H1 (cell line): Measurements from ENCODE around the gene ROR1. TPM values are rescaled to one million over a fixed set of nuclear protein-coding genes. Genes with fewer than 3 reads are reported as not detected.

Experiments used
- CTCF ChIA-PET: fragments of 300-600 bp; sonication (Branson Sonifier 250); formaldehyde crosslinking; loops from one replicate; lab custom pipeline; 2021; ENCODE audit not compliant: partially characterized antibody; lab: Charles Lee
- POLR2A ChIA-PET: fragments of 300-600 bp; sonication (Branson Sonifier 250); formaldehyde crosslinking; loops from one replicate; lab custom pipeline; 2021; ENCODE audit warnings: inconsistent platforms; ENCODE audit not compliant: partially characterized antibody; lab: Charles Lee
- DNase-seq, 2 experiments: peaks; one replicate each; pipeline versions ENCODE4 v3.0.0 to v3.0.0-alpha.2; 2010 to 2022; ENCODE audit warnings: low spot score in 2 of 2, low read depth in 1 of 2, mixed read lengths in 1 of 2
- FAIRE-seq: peaks from 2 replicates; lab custom pipeline; 2011; peaks lifted over from hg19 to GRCh38; lab: Jason Lieb, UNC
- H2AFZ ChIP-seq: 2 replicates; pipeline ENCODE4 v1.8.1; 2012; ENCODE audit warnings: low read length, inconsistent platforms
- H2AK5ac ChIP-seq: 2 replicates; pipeline ENCODE4 v1.6.1; 2013; ENCODE audit warnings: low read depth, low read length
- H2BK120ac ChIP-seq: replicated peaks from 2 replicates; pipeline ENCODE3; 2013; ENCODE audit warnings: low read depth, low read length, inconsistent platforms
- H2BK12ac ChIP-seq: 2 replicates; pipeline ENCODE4 v1.6.1; 2013; ENCODE audit warnings: low read depth, low read length
- H2BK15ac ChIP-seq: 2 replicates; pipeline ENCODE4 v1.6.1; 2013; ENCODE audit warnings: low read length
- H2BK20ac ChIP-seq: 2 replicates; pipeline ENCODE4 v1.6.1; 2013; ENCODE audit warnings: low read length
- H2BK5ac ChIP-seq: 2 replicates; pipeline ENCODE4 v1.6.1; 2013; ENCODE audit warnings: low read depth, low read length
- H3K14ac ChIP-seq: 2 replicates; pipeline ENCODE4 v1.6.1; 2013; ENCODE audit warnings: inconsistent platforms; ENCODE audit not compliant: insufficient read length
- H3K18ac ChIP-seq: 2 replicates; pipeline ENCODE4 v1.6.1; 2013; ENCODE audit warnings: low read length; ENCODE audit errors: extremely low read depth
- H3K23ac ChIP-seq: 2 replicates; pipeline ENCODE4 v1.6.1; 2013; ENCODE audit warnings: inconsistent platforms; ENCODE audit not compliant: insufficient read length
- H3K23me2 ChIP-seq: 2 replicates; pipeline ENCODE4 v1.6.1; 2013; ENCODE audit warnings: low read depth, low read length
- H3K27ac ChIP-seq: 2 replicates; pipeline ENCODE4 v1.6.1; 2011; ENCODE audit warnings: low read depth, low read length, inconsistent platforms
- H3K27me3 ChIP-seq, 4 experiments: replicated peaks in 1 of 4; 1 replicate in 1 of 4; 2 replicates in 3 of 4; pipeline versions ENCODE4 v1.6.1 to v1.8.1; 2011 to 2013; ENCODE audit warnings: low read length in 3 of 4, mild to moderate bottlenecking in 3 of 4, inconsistent platforms in 2 of 4, mixed read lengths in 2 of 4, moderate library complexity in 1 of 4; ENCODE audit not compliant: control insufficient read depth in 3 of 4, insufficient read depth in 3 of 4; ENCODE audit errors: extremely low read depth in 1 of 4
- H3K36me3 ChIP-seq, 4 experiments: 2 replicates each; pipeline versions ENCODE4 v1.6.1 to v1.8.1; 2011 to 2013; ENCODE audit warnings: mild to moderate bottlenecking in 4 of 4, low read length in 3 of 4, moderate library complexity in 2 of 4, control low read depth in 1 of 4, inconsistent platforms in 1 of 4; ENCODE audit not compliant: insufficient read depth in 4 of 4, control insufficient read depth in 2 of 4
- H3K4ac ChIP-seq: replicated peaks from 2 replicates; pipeline ENCODE3; 2013; ENCODE audit warnings: low read length, low read depth, mixed read lengths, inconsistent platforms; ENCODE audit not compliant: insufficient read length
- H3K4me1 ChIP-seq, 4 experiments: replicated peaks in 1 of 4; 1 replicate in 1 of 4; 2 replicates in 3 of 4; pipeline versions ENCODE4 v1.6.1 to v1.8.1; 2011 to 2013; ENCODE audit warnings: low read length in 3 of 4, inconsistent platforms in 2 of 4, mixed read lengths in 1 of 4; ENCODE audit not compliant: insufficient read depth in 4 of 4, control insufficient read depth in 3 of 4
- H3K4me2 ChIP-seq, 2 experiments: 2 replicates each; pipeline versions ENCODE4 v1.6.1 to v1.8.1; 2011 to 2013; ENCODE audit warnings: low read depth in 2 of 2, low read length in 2 of 2, control low read depth in 1 of 2, inconsistent platforms in 1 of 2, mild to moderate bottlenecking in 1 of 2; ENCODE audit not compliant: insufficient read depth in 1 of 2
- H3K4me3 ChIP-seq, 4 experiments: fragments of 200-600, 300-600 bp in 1 of 4; sonication (generic), shearing (Covaris generic), sonication (Bioruptor Twin) in 1 of 4; 2 replicates each; pipeline versions ENCODE4 v1.5.1 to v1.8.1; 2011 to 2016; ENCODE audit warnings: low read length in 4 of 4, low read depth in 3 of 4, control low read depth in 2 of 4, inconsistent platforms in 2 of 4, mild to moderate bottlenecking in 2 of 4, mixed read lengths in 1 of 4, moderate library complexity in 1 of 4; ENCODE audit not compliant: insufficient read depth in 2 of 4; ENCODE audit errors: extremely low read depth in 1 of 4
- H3K56ac ChIP-seq: replicated peaks from 2 replicates; pipeline ENCODE3; 2013; ENCODE audit warnings: low read depth, mild to moderate bottlenecking, mixed read lengths, low read length, inconsistent platforms; ENCODE audit not compliant: insufficient read length
- H3K79me1 ChIP-seq: 2 replicates; pipeline ENCODE4 v1.6.1; 2013; ENCODE audit warnings: low read depth, low read length, control low read depth
- H3K79me2 ChIP-seq, 2 experiments: 2 replicates each; pipeline versions ENCODE4 v1.6.1 to v1.8.1; 2012 to 2013; ENCODE audit warnings: low read length in 2 of 2, mild to moderate bottlenecking in 2 of 2, inconsistent platforms in 1 of 2; ENCODE audit not compliant: insufficient read depth in 2 of 2, control insufficient read depth in 1 of 2
- H3K9ac ChIP-seq, 4 experiments: replicated peaks in 1 of 4; 1 replicate in 1 of 4; 2 replicates in 3 of 4; pipeline versions ENCODE4 v1.6.1 to v1.8.1; 2011 to 2013; ENCODE audit warnings: low read depth in 3 of 4, low read length in 3 of 4, control low read depth in 2 of 4, mild to moderate bottlenecking in 2 of 4, moderate library complexity in 2 of 4, inconsistent platforms in 1 of 4; ENCODE audit errors: extremely low read depth in 1 of 4
- H3K9me3 ChIP-seq, 2 experiments: 2 replicates each; pipeline versions ENCODE4 v1.6.1 to v1.8.1; 2012 to 2013; ENCODE audit warnings: mild to moderate bottlenecking in 2 of 2, moderate library complexity in 2 of 2, control low read depth in 1 of 2, inconsistent platforms in 1 of 2, low read depth in 1 of 2, low read length in 1 of 2, mixed read lengths in 1 of 2; ENCODE audit not compliant: insufficient read depth in 2 of 2
- H4K20me1 ChIP-seq, 2 experiments: replicated peaks in 1 of 2; 2 replicates each; pipeline versions ENCODE3 to v1.8.1; 2011 to 2013; ENCODE audit warnings: inconsistent platforms in 2 of 2, low read length in 2 of 2, mild to moderate bottlenecking in 1 of 2; ENCODE audit not compliant: insufficient read depth in 2 of 2, control insufficient read depth in 1 of 2
- H4K5ac ChIP-seq: 2 replicates; pipeline ENCODE4 v1.6.1; 2013; ENCODE audit warnings: low read length, low read depth, mixed read lengths, inconsistent platforms; ENCODE audit not compliant: insufficient read length
- H4K8ac ChIP-seq: 2 replicates; pipeline ENCODE4 v1.8.0; 2013; ENCODE audit warnings: mild to moderate bottlenecking, moderate library complexity, low read length, inconsistent platforms; ENCODE audit not compliant: insufficient read depth; ENCODE audit errors: extremely low read depth
- H4K91ac ChIP-seq: replicated peaks from 2 replicates; pipeline ENCODE3; 2013; ENCODE audit warnings: low read length, mixed read lengths, inconsistent platforms; ENCODE audit not compliant: insufficient read length
- CBX5 ChIP-seq: fragments of 300-800, 300-1000 bp; sonication (generic); IDR thresholded peaks from 2 replicates; pipeline ENCODE4 v1.7.1; 2016; ENCODE audit warnings: antibody characterized with exemption, low read length, low read depth
- CBX8 ChIP-seq: fragments of 300-800, 300-1000 bp; sonication (generic); IDR thresholded peaks from 2 replicates; pipeline ENCODE4 v1.7.1; 2016; ENCODE audit warnings: low read depth, low read length, borderline replicate concordance
- CHD1 ChIP-seq: IDR thresholded peaks from 2 replicates; pipeline ENCODE4 v1.6.1; 2012; ENCODE audit warnings: low read depth, low read length, improper control_type of control experiment
- CTCF ChIP-seq, 3 experiments: IDR thresholded peaks; 1 replicate in 2 of 3; 2 replicates in 1 of 3; pipeline versions ENCODE4 v1.5.1 to v1.6.1; 2011; ENCODE audit warnings: low read length in 3 of 3, mild to moderate bottlenecking in 3 of 3, inconsistent platforms in 2 of 3, low read depth in 1 of 3, moderate library complexity in 1 of 3; ENCODE audit not compliant: insufficient read depth in 1 of 3; ENCODE audit errors: control extremely low read depth in 1 of 3
- EGR1 ChIP-seq: IDR thresholded peaks from 2 replicates; pipeline ENCODE4 v1.6.1; 2011; ENCODE audit warnings: low read depth, low read length, borderline replicate concordance
- EP300 ChIP-seq, 2 experiments: IDR thresholded peaks; 1 replicate in 1 of 2; 2 replicates in 1 of 2; pipeline ENCODE4 v1.6.1; 2011 to 2012; ENCODE audit warnings: low read depth in 2 of 2, low read length in 2 of 2, mild to moderate bottlenecking in 2 of 2, borderline replicate concordance in 1 of 2, inconsistent platforms in 1 of 2, moderate library complexity in 1 of 2
- GABPA ChIP-seq: IDR thresholded peaks from 2 replicates; pipeline ENCODE4 v1.6.1; 2011; ENCODE audit warnings: mild to moderate bottlenecking, low read length, moderate library complexity, borderline replicate concordance; ENCODE audit not compliant: insufficient read depth
- KDM1A ChIP-seq: fragments of 200-600, 300-600 bp; sonication (generic); IDR thresholded peaks from 2 replicates; pipeline ENCODE4 v1.7.1; 2016; ENCODE audit warnings: mild to moderate bottlenecking, low read length, borderline replicate concordance
- SUZ12 ChIP-seq: fragments of 200-600 bp; sonication (generic); IDR thresholded peaks from 2 replicates; pipeline ENCODE4 v1.6.1; 2012; ENCODE audit warnings: mild to moderate bottlenecking, inconsistent platforms, low read length, moderate library complexity, mixed read lengths
- TCF12 ChIP-seq: IDR thresholded peaks from 2 replicates; pipeline ENCODE4 v1.6.1; 2011; ENCODE audit warnings: low read depth, mild to moderate bottlenecking, low read length
- YY1 ChIP-seq: IDR thresholded peaks from 2 replicates; pipeline ENCODE4 v1.6.1; 2011; ENCODE audit warnings: low read depth, mild to moderate bottlenecking, low read length
- WGBS, 2 experiments: shearing (Covaris generic) in 1 of 2; methylation state at CpG; one replicate each; pipeline versions ENCODE4 v1.1.6 to v1.1.7; 2013 to 2015; ENCODE audit warnings: low lambda C conversion rate in 2 of 2, mixed read lengths in 2 of 2, inconsistent platforms in 1 of 2, low coverage in 1 of 2, missing lambda C conversion rate in 1 of 2; ENCODE audit not compliant: insufficient replicate concordance in 2 of 2, insufficient coverage in 1 of 2, insufficient read length in 1 of 2; ENCODE audit errors: extremely low coverage in 1 of 2, missing lambda C conversion rate in 1 of 2; 5-methylcytosine and 5-hydroxymethylcytosine counted together
- polyA plus RNA-seq, 7 experiments: library from polyadenylated mRNA; depleted of rRNA in 3 of 7; stranded (reverse) in 5 of 7; unstranded in 2 of 7; fragments of >200 nt in 5 of 7; fragments of 200-250 nt in 2 of 7; gene quantifications; 1 replicate in 5 of 7; 2 replicates in 1 of 7; 4 replicates in 1 of 7; pipeline versions ENCODE4 v1.2.1 to v1.2.3, GENCODE V29; 2011 to 2013; ENCODE audit warnings: missing spikeins in 2 of 7, mixed read lengths in 2 of 7
- total RNA-seq: library from RNA; stranded (reverse); fragmentation: NEBNext Ultra II Directional; extraction: Animal tissue kit (Norgen Biotek cat#: 25700); gene quantifications from 2 replicates; pipeline ENCODE4 v1.2.1, GENCODE V29; 2021

Gene ROR1
- total and polyA plus RNA-seq, 2 of the 8 experiments (the other 6 are each of a cell fraction or from before 2014, with no cell fraction given), result 33.6 to 73.6 TPM

- no peak overlapping the region for H2AFZ ChIP-seq
- ChIA-PET CTCF (interaction anchor here (1.3 kb wide), 1 partner anchor 108 kb away, joined by 4 read pairs; no protein-coding TSS in a partner anchor), POLR2A (no interaction called here)
- H3K56ac ChIP-seq, result no peak overlapping the region
- peaks cover 2 to 13% (median 8%) of the 10 kb centered on the region in 4 experiments; a peak in 5 of 7 replicates for H3K4me1 ChIP-seq
- no peak overlapping the region for H4K8ac ChIP-seq
- H4K91ac ChIP-seq, result no peak overlapping the region
- DNase-seq (no peak), FAIRE-seq (no peak)
- H3K79me1 ChIP-seq, result no peaks in the 10 kb centered on the region
- no peak overlapping the region for H2BK12ac ChIP-seq
- H2BK5ac ChIP-seq, result no peak overlapping the region
- no peak overlapping the region for H2AK5ac ChIP-seq
- H2BK20ac ChIP-seq, result no peak overlapping the region
- H3K23me2 ChIP-seq, result no peaks in the 10 kb centered on the region
- H3K23ac ChIP-seq, result no peak overlapping the region
- H2BK120ac ChIP-seq, result no peak overlapping the region
- no peaks in the 10 kb centered on the region for H3K79me2 ChIP-seq
- H3K9me3 ChIP-seq, result peaks cover 0 to 5% of the 10 kb centered on the region in 2 experiments; a peak in 1 of 4 replicates
- no peak overlapping the region for H3K4me3 ChIP-seq
- no peak overlapping the region for H3K4ac ChIP-seq
- H3K14ac ChIP-seq, result no peak overlapping the region
- no peak overlapping the region for H2BK15ac ChIP-seq
- no peaks in the 10 kb centered on the region for H4K20me1 ChIP-seq
- WGBS, 2 experiments, result 88% methylated on average over 3 of the region's 3 CpGs; no CpG with 5 or more reads in 1 of the 2 experiments
- H3K9ac ChIP-seq, result no peak overlapping the region
- no peaks in the 10 kb centered on the region for H3K36me3 ChIP-seq
- H3K18ac ChIP-seq, result no peak overlapping the region
- no peak overlapping the region for H3K4me2 ChIP-seq
- peaks cover 0 to 1% (median 0%) of the 10 kb centered on the region in 4 experiments; a peak in 1 of 7 replicates for H3K27me3 ChIP-seq
- H3K27ac ChIP-seq, result no peak overlapping the region
- H4K5ac ChIP-seq, result no peak overlapping the region
- TF ChIP-seq GABPA (no peak), CTCF (IDR thresholded peaks at IDR 0.05; ENCODE audit: control extremely low read depth in 1 of 3, insufficient read depth in 1 of 3, low read depth in 1 of 3, low read length in 3 of 3) (no peak), TCF12 (no peak), KDM1A (no peak), CBX5 (no peak), EP300 (IDR thresholded peaks at IDR 0.05; ENCODE audit: borderline replicate concordance in 1 of 2, low read depth in 2 of 2, low read length in 2 of 2) (no peak), YY1 (no peak), SUZ12 (no peak), CBX8 (no peak), EGR1 (no peak), CHD1 (no peak)
Measured at GRCh38 chr1:63724375-63724899, 49.4 kb upstream of the ROR1 start.
